ENCODE measurements around the gene SCNN1A.
"Not testable (repeated sequence)": the region's sequence is repeated elsewhere in the genome, so short reads cannot be mapped to it uniquely, and the experiment has no call there.

The SCNN1A gene

GRCh38 chr12:6347367-6348338 is 27.7 kb downstream of the SCNN1A start:
- DNase-seq (ENCODE audit: low read depth in 3 of 3) = no peak

DNA sequence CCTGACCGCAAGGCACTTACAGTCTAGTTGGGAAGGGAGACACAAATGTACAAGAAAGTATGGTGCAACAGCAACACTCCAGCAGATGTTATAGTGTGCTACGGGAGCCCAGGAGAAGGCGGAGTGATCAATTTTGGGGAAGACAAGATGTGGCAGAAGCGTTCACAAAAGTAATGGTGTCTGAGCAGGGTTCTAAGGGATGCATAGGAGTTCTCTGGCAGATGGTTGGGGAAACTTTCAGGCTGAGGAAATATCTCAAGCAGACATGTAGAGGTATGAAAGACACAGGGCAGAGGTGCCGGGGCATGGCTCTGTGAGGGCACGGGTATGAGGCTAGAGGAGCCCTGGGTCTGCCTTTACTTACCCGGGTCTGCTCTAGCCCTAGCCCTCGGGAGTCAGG is 28.4 kb downstream of the SCNN1A start:
- no peak for DNase-seq (ENCODE audit: low read depth in 3 of 3)

DNA sequence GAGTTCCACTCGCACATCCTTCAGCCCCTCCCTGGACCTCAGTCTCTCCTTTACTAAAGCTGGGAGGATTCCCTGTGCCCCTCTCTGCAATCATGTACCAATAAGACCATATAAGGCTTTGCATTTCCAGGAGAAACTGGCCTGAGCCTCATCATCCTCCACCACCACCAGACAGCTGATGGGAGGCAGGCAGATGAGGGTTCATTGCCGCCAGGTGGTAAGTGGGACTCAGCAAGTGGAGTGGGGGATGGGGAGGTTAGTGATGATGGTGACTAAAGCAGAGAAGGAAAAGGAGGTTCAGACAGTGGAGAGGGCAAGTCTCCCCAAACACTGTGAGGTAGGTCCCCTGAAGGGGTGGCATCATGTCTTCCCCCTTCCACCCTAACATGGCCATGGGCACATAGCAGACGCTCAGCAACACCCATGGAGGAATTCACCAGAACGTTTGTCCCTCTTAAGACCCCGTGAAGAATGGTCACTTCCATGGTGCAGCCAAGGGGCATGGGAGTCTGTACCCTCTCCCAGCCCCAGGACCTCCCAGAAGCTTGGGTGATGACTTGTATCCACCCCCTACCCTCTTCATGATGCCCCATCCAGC is 29.0 kb downstream of the SCNN1A start:
- DNase-seq (ENCODE audit: low read depth in 3 of 3) = no peak

DNA sequence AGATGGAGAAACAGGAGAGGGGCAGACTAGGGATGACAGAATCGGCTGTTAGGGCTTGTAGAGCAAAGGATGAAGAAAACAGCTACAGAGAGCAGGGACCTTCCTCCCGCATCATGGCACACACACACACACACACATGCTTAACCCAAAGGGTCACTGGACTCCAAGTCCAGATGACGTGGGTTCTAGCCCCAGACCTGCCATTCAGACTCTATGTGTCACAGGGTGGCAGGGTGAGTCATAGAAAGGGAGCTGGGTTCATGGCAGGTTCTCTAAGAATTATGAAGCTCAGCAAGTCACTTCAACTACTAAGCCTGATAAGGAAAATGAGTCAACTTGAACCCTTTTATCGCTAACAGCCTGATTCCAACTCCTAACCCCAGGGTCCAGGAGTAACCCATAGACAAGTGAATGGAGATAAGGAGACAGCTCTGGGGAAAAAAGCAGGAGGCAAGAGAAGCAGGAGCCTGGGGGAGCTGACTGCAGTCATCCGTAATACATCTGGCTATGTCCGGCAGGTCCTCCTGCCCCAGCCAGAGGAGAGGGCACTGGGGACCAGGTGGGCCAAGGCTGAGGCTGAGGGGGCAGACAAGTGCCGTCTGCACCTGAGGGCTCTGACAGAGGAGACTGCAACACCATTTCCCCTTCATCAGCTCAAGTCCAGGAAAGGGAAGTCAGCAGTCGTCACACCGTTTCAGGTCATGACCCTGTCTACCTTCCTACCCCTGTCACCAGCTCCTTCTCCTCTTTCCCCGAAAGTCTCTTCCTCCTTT is 29.9 kb downstream of the SCNN1A start:
- DNase-seq (ENCODE audit: low read depth in 3 of 3) = no peak

DNA sequence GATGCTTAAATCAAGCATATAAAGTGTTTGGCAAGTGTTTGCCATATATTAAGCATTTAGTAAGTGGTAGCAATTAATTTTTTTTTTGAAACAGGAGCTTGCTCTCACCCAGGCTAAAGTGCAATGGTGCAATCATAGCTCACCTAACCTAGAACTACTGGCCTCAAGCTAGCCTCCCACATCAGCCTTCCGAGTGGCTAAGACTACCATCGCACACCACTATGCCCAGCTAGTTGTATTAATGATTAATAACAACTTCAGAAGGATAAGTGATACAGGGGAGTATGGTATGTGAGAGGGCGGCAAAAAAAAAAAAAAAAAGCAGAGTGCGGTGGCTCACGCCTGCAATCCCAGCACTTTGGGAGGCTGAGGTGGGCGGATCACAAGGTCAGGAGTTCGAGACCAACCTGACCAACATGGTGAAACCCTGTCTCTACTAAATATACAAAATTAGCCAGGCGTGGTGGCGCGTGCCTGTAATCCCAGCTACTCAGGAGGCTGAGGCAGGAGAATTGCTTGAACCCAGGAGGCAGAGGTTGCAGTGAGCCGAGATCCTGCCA is 31.2 kb downstream of the SCNN1A start:
- DNase-seq (ENCODE audit: low read depth in 3 of 3) = not testable (repeated sequence)

GRCh38 chr12:6343518-6343917 is 31.8 kb downstream of the SCNN1A start:
- DNase-seq (ENCODE audit: low read depth in 3 of 3) = no peak

DNA sequence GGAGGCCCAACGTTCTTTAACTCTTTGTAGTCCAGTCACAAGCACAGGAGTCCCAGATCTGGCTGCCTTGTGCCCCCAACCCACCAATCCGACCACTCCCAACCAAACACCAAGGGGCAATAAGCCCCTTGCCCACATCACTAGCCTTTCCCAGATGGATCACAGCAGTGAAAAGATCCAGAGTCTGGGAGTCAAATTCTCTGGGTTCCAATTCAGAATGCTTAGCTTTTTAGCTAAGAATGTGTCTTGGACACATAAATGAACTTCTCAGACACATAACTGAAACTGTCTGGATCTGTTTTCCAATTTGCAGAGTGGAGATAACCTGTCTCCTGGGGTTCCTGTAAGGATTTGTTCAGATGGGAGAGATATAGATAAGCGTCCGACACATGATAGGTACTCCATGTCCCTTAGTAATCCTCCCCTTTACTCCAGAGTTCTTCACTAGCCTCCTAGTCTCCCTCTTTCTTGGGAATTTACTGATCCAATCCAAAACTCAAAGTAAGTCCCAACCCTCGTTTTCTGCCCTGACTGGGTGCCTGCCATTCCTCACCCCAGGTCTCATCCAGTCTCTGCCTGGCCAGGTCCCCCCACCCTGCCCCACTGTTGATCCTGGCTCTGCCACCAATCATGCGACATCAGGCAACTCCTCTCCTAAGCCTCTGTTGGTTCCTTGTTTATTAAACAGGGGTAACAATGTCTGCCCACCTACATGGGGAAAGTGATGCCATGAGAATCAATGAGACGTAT is 33.0 kb downstream of the SCNN1A start:
- no peak for DNase-seq (ENCODE audit: low read depth in 3 of 3)

DNA sequence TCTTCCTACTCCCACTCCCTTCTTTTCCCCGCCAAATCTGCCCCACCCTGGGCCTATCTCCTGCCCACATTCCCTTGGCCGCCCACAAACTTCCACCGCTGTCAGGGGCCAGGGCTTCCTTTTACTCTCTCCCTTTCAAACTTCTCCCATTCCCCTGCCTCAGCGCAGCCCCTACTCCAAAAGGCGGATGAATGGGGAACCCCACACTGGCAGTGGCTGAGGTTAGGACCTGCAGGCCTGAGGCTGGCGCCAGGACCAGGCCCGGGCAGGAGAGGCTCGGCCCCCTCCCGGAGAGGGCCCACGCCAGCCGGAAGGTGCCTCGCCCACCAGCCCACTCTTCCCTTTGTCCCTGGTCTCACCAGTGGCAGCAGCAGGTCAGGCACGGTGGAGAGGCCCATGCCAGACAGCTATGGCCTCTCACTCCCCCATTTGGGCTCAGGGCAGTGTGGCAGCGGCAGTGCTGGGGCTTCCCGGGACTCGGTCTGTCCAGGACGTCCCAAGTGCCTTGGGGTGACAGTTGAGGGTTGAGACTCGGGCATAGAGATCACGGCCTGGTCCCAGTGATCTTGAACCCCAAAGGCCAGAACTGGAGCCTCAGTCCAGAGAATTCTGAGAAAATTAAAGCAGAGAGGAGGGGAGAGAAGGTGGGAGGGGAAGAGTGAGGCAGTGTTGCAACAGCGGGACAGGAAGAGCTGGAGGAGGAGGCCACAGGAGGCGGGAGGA is 33.8 kb downstream of the SCNN1A start, which contains the start of gene TNFRSF1A:
Gene TNFRSF1A (minus strand): TSS at position 660 of the 723 bp plus-strand sequence. CDS start 262 bp downstream, at position 398.
- no peak for DNase-seq (ENCODE audit: low read depth in 3 of 3)

DNA sequence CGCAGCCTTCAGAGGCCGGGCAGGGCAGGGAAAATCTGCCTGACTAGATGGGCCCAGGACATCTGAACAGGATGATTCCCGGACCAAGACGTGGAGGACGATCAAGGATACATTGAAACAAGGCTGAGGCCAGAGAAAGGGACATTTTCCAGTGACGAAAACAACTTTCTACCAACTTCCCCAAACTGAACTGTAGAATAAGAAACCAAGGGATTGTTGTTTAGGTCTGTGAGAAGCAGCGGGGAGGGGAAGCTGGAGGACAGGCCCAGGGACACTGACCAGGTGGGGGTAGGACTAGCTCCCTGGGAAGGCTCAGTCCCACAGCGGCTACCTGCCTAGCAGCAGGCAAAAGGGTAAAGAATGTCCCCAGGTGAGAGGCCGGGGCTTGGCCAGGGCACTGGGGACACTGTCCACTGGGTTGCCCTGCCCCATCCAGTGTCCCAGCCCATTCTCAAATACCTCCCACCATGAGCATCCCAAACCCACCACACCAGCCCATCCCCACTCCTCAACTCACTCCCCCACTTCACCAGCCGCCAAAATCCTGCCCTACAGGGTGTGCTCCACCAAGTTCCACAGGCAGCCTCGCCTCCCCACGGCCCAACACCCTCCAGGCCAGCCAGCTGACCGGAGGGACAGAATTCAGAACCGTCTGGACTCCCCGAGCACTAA is 34.5 kb downstream of the SCNN1A start:
- DNase-seq (ENCODE audit: low read depth in 3 of 3) = no peak

GRCh38 chr12:6340032-6340638 is 35.2 kb downstream of the SCNN1A start:
- DNase-seq (ENCODE audit: low read depth in 3 of 3) = no peak

DNA sequence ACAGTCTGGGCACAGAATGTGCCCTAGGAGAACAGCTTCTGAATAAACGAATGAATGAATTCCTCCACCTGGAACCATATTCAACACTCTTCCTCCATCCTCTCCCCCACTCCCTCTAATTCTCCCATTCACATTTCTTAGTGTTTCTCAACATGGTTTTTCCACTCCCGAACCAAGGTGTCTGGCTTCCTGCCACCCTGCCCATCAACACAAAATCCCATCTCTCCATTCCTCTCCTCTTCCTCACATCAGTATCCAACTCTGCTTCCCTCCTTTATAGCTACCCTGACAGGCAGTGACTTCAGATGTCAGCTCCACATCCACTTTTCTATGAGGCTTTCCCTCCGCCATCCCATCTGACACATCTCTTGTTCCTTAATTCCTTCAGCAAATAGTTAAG is 36.4 kb downstream of the SCNN1A start:
- DNase-seq (ENCODE audit: low read depth in 3 of 3) = no peak

GRCh38 chr12:6338536-6338935 is 36.8 kb downstream of the SCNN1A start:
- not testable (repeated sequence) for DNase-seq (ENCODE audit: low read depth in 3 of 3)

DNA sequence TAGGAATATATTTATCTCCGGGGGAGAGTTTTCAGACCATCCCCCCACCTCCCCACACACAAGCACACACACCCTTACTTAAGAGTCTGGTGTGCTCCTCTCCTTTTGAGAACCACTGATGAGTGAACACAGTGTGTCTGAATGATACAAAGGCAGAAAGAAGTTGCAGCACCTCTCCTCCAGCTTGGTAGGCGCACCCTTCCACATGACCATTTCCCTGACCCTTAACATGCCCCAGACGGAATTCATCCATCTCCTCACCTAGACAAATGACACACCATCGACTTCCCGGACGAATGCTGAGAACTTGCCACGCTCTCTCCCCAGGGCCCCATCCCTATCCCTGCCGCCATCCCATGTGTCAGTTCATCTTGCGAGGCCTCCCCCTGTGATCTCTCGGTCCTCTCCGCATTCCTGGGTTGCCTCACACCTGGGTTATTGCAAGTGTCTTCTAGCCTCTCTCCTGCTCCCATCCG is 37.4 kb downstream of the SCNN1A start:
- no peak for DNase-seq (ENCODE audit: low read depth in 3 of 3)

DNA sequence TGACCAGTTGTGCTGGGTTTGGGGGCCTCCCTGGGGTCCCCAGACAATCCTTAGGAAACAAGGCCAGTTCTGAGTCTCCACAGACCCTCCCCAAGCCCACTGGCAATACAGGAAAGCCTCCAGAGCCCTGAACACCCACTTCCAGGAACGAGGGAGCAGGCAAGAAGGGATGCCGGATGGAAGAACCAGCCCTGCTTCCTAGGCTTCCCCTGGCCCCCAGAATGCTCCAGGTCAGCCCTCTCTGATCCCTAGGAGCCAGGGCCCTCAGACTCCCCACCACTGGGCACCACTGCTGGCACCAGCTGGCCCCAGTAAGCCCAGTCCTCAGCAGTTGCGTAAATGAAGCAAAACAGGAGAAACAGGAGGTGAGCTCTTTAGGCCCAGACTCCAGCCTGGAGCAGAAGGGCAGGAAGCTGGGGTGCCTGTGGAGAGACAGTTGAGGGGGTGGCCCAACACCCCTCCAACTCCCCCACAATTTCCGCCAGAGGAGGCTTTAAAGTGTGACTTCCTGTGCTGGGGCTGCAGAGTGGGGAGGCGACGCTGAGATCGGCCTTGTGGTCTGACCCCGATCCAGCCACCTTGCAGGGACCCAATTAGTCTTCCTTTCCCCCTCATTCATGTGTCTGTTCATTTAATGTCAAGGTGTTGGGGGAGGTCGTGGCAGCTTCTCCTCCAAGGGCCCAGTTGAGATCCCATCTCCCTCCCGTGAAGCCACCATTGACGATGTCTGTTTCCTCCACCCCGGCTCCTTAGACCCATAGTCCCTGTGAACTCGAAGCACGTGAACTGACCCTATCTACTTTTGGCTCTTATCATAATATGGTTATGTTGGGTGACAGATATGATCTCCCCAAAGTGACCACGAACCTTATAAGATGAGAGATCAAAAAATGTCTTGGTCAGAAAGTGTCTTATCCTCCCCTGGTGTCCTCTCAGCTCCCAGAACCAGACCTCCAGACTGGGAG is 38.2 kb downstream of the SCNN1A start:
- DNase-seq (ENCODE audit: low read depth in 3 of 3) = no peak

GRCh38 chr12:6336079-6336888 is 39.1 kb downstream of the SCNN1A start:
- peak in 2 of 3 donors; percentile 50 to 54 for DNase-seq (ENCODE audit: low read depth in 3 of 3)

- peak; percentile 76 to 84 (median 77) for DNase-seq (ENCODE audit: low read depth in 3 of 3)
These were observed 39.8 kb downstream of the SCNN1A start for GRCh38 chr12:6335451-6336078.

DNA sequence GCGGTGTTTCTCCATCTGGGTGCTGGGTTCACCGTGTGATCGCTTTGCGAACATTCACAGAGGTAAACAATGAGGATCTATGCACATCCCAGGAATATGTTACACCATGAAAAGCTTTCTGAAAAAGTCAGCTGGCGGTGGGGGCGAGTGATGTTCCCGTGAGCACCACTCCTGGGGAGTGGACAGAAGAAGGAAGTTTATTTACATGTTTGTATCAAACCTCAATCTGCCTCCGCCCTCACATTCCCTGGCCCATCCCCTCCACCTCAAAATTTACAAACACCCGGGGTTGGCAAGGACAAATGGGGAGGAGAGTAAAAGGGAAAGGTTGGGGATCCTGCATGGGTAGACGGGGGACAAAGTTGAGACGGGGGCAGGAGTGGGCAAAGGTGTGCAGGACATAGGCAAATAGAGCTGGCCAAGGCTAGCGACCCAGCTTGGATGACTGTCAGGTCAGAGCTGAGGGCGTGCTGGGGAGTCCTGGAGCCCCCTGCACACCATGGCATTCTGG is 40.4 kb downstream of the SCNN1A start:
- no peak for DNase-seq (ENCODE audit: low read depth in 3 of 3)
